Neural progenitor cell (in vitro differentiated cells): Measurements from ENCODE around the gene SCN2A. TPM values are rescaled to one million over a fixed set of nuclear protein-coding genes. Genes with fewer than 3 reads are reported as not detected.

ENCODE experiments used
- DNase-seq: peaks from one replicate; pipeline ENCODE4 v3.0.0-alpha.2; 2016; ENCODE audit warnings: low spot score
- H2AFZ ChIP-seq: fragments of 200-600 bp; sonication (generic); replicated peaks from 2 replicates; pipeline ENCODE4 v1.6.1; 2016; ENCODE audit warnings: antibody characterized with exemption
- H3F3A ChIP-seq: fragments of 200-600 bp; sonication (generic); 2 replicates; pipeline ENCODE4 v1.6.1; 2016; ENCODE audit warnings: antibody characterized with exemption, low read depth
- H3K27ac ChIP-seq: fragments of 200-600 bp; sonication (generic); 2 replicates; pipeline ENCODE4 v1.5.1; 2016; ENCODE audit warnings: mild to moderate bottlenecking
- H3K27me3 ChIP-seq: fragments of 200-600 bp; sonication (generic); 2 replicates; pipeline ENCODE4 v1.6.1; 2016; ENCODE audit warnings: mild to moderate bottlenecking, moderate library complexity
- H3K36me3 ChIP-seq: fragments of 200-600 bp; sonication (generic); 2 replicates; pipeline ENCODE4 v1.5.1; 2016
- H3K4me1 ChIP-seq: fragments of 200-600 bp; sonication (generic); 2 replicates; pipeline ENCODE4 v1.6.1; 2016; ENCODE audit warnings: mixed run types
- H3K4me2 ChIP-seq: fragments of 200-600 bp; sonication (generic); 2 replicates; pipeline ENCODE4 v1.6.1; 2016
- H3K4me3 ChIP-seq: fragments of 200-600 bp; sonication (generic); 2 replicates; pipeline ENCODE4 v1.5.1; 2016
- H3K79me2 ChIP-seq: fragments of 200-600 bp; sonication (generic); 2 replicates; pipeline ENCODE4 v1.6.1; 2016; ENCODE audit warnings: low read depth
- H3K9ac ChIP-seq: fragments of 200-600 bp; sonication (generic); 2 replicates; pipeline ENCODE4 v1.6.1; 2016
- H3K9me3 ChIP-seq: fragments of 200-600 bp; sonication (generic); 2 replicates; pipeline ENCODE4 v1.5.1; 2016; ENCODE audit warnings: low read depth
- H4K20me1 ChIP-seq: fragments of 200-600 bp; sonication (generic); 2 replicates; pipeline ENCODE4 v1.6.1; 2016; ENCODE audit warnings: low read depth
- H3K27ac Mint-ChIP-seq: 3 replicates; pipeline ENCODE4 v1.8.0; 2021; ENCODE audit warnings: mixed read lengths
- H3K27me3 Mint-ChIP-seq: 2 replicates; pipeline ENCODE4 v1.8.0; 2022; ENCODE audit warnings: low read depth, mild to moderate bottlenecking, inconsistent platforms, moderate library complexity, mixed read lengths; ENCODE audit not compliant: insufficient read depth
- H3K36me3 Mint-ChIP-seq: 3 replicates; pipeline ENCODE4 v1.8.0; 2021; ENCODE audit warnings: mixed read lengths
- H3K4me1 Mint-ChIP-seq: 3 replicates; pipeline ENCODE4 v1.8.0; 2021; ENCODE audit warnings: mixed read lengths
- H3K4me3 Mint-ChIP-seq: 3 replicates; pipeline ENCODE4 v1.8.0; 2021; ENCODE audit warnings: mild to moderate bottlenecking, moderate library complexity, mixed read lengths
- H3K9me3 Mint-ChIP-seq: 3 replicates; pipeline ENCODE4 v1.8.0; 2020; ENCODE audit warnings: mixed read lengths
- CTCF ChIP-seq: fragments of 200-600 bp; sonication (generic); IDR thresholded peaks from 2 replicates; pipeline ENCODE4 v1.5.1; 2017; ENCODE audit warnings: antibody characterized with exemption, mild to moderate bottlenecking
- EZH2 ChIP-seq: fragments of 200-600 bp; sonication (generic); IDR thresholded peaks from 2 replicates; pipeline ENCODE4 v1.6.1; 2017; ENCODE audit warnings: antibody characterized with exemption, mild to moderate bottlenecking, moderate library complexity
- EZH2phosphoT487 ChIP-seq: fragments of 200-600 bp; sonication (generic); IDR thresholded peaks from 2 replicates; pipeline ENCODE4 v1.6.1; 2017; ENCODE audit warnings: antibody characterized with exemption
- total RNA-seq: library from RNA; depleted of rRNA; stranded (reverse); fragments of >200 nt; gene quantifications from 2 replicates; pipeline ENCODE4 v1.2.3, GENCODE V29; 2015; ENCODE audit warnings: low replicate concordance

Gene SCN2A
- total RNA-seq, 1 donor from 2014 or later = 0.30 TPM

GRCh38 chr2:165369131-165369897 is 130.1 kb downstream of the SCN2A start:
- H4K20me1 ChIP-seq = no peaks in the 10 kb centered on the region
- peaks cover 26% of the 10 kb centered on the region for H3F3A ChIP-seq
- H3K4me2 ChIP-seq = peak overlapping the region; percentile 19
- H3K4me3 ChIP-seq = no peak overlapping the region
- H3K27ac ChIP-seq = peak overlapping the region; percentile 62
- peaks cover 31% of the 10 kb centered on the region for H3K4me1 Mint-ChIP-seq
- no peaks in the 10 kb centered on the region for H3K27me3 ChIP-seq
- H3K9me3 Mint-ChIP-seq = no peaks in the 10 kb centered on the region
- H3K27ac Mint-ChIP-seq = peak overlapping the region; percentile 90
- DNase-seq = peak; percentile 63
- H3K36me3 Mint-ChIP-seq = no peaks in the 10 kb centered on the region
- H3K36me3 ChIP-seq = no peaks in the 10 kb centered on the region
- no peaks in the 10 kb centered on the region for H3K27me3 Mint-ChIP-seq
- no peak overlapping the region for H3K4me3 Mint-ChIP-seq
- no peaks in the 10 kb centered on the region for H3K79me2 ChIP-seq
- peaks cover 40% of the 10 kb centered on the region for H3K4me1 ChIP-seq
- no peak for TF ChIP-seq EZH2phosphoT487
- no peak for TF ChIP-seq CTCF
- TF ChIP-seq EZH2 = no peak
- H3K9me3 ChIP-seq = no peaks in the 10 kb centered on the region
- no peak overlapping the region for H3K9ac ChIP-seq
- H2AFZ ChIP-seq = no peak overlapping the region

GRCh38 chr2:165369898-165370296 is 130.7 kb downstream of the SCN2A start:
- no peak for TF ChIP-seq EZH2
- TF ChIP-seq CTCF = no peak
- no peak for TF ChIP-seq EZH2phosphoT487
- H3K27me3 Mint-ChIP-seq = no peaks in the 10 kb centered on the region
- peak overlapping the region; percentile 62 for H3K27ac ChIP-seq
- no peak for DNase-seq
- H3F3A ChIP-seq = peaks cover 26% of the 10 kb centered on the region
- peak overlapping the region; percentile 19 for H3K4me2 ChIP-seq
- no peak overlapping the region for H3K4me3 Mint-ChIP-seq
- no peaks in the 10 kb centered on the region for H3K9me3 Mint-ChIP-seq
- no peak overlapping the region for H3K27ac Mint-ChIP-seq
- H3K4me1 ChIP-seq = peaks cover 40% of the 10 kb centered on the region
- H3K36me3 Mint-ChIP-seq = no peaks in the 10 kb centered on the region
- H3K9ac ChIP-seq = no peak overlapping the region
- H3K36me3 ChIP-seq = no peaks in the 10 kb centered on the region
- H3K9me3 ChIP-seq = no peaks in the 10 kb centered on the region
- H3K27me3 ChIP-seq = no peaks in the 10 kb centered on the region
- no peak overlapping the region for H3K4me3 ChIP-seq
- peaks cover 34% of the 10 kb centered on the region for H3K4me1 Mint-ChIP-seq
- H4K20me1 ChIP-seq = no peaks in the 10 kb centered on the region
- no peaks in the 10 kb centered on the region for H3K79me2 ChIP-seq
- no peak overlapping the region for H2AFZ ChIP-seq

- Mint-ChIP-seq H3K9me3 (no peaks in the 10 kb centered on the region), H3K4me3 (no peak overlapping the region), H3K27ac (no peak overlapping the region), H3K27me3 (no peaks in the 10 kb centered on the region), H3K4me1 (peaks cover 38% of the 10 kb centered on the region), H3K36me3 (no peaks in the 10 kb centered on the region)
- H3F3A ChIP-seq = peaks cover 26% of the 10 kb centered on the region
- H3K27ac ChIP-seq = no peak overlapping the region
- no peaks in the 10 kb centered on the region for H4K20me1 ChIP-seq
- peak overlapping the region; percentile 11 for H3K4me2 ChIP-seq
- TF ChIP-seq EZH2 (no peak), EZH2phosphoT487 (no peak), CTCF (no peak)
- H3K36me3 ChIP-seq = no peaks in the 10 kb centered on the region
- H3K4me3 ChIP-seq = no peak overlapping the region
- H2AFZ ChIP-seq = no peak overlapping the region
- H3K27me3 ChIP-seq = no peaks in the 10 kb centered on the region
- H3K9me3 ChIP-seq = no peaks in the 10 kb centered on the region
- DNase-seq = peak; percentile 30
- no peak overlapping the region for H3K9ac ChIP-seq
- no peaks in the 10 kb centered on the region for H3K79me2 ChIP-seq
- H3K4me1 ChIP-seq = peaks cover 45% of the 10 kb centered on the region
Observed at GRCh38 chr2:165371356-165371755, 132.1 kb downstream of the SCN2A start.
